ENCODE measurements around the gene CD93.

DNA sequence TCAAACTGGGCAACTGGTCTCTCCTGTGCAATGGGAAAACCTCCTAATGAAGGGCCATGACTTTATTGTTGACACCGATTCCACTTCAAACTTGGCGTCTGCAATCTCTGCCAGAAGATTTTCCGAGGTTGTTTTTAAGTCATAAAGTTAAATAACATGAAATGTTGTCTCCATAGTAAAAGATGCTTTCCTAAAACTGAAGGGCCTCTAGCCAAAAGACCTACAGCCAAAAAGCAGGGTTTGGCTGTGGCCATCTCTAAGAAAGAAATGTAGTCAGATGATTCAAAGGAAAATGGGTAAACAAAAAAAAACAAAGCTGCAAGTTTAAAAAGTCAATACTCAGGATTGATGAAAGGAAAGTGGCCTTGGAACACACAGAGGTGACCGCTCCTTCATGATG lies 14.1 kb downstream of the CD93 start:
- TF ChIP-seq POLR2A (IDR thresholded peaks at IDR 0.05; ENCODE audit: low read depth, low read length), result no peak
- no peak for TF ChIP-seq PAX5 (IDR thresholded peaks at IDR 0.05; ENCODE audit: insufficient read depth, low read length, severe bottlenecking)
- no peak for TF ChIP-seq POLR2AphosphoS5 (IDR thresholded peaks at IDR 0.05; ENCODE audit: low read depth, low read length)
